GM23248 (cell line): Measurements from ENCODE around the gene CFHR5. TPM values are rescaled to one million over a fixed set of nuclear protein-coding genes. Genes with fewer than 3 reads are reported as not detected.
"Not testable (repeated sequence)": the region's sequence is repeated elsewhere in the genome, so short reads cannot be mapped to it uniquely, and the experiment has no call there.

Experiments
- DNase-seq: peaks from one replicate; pipeline ENCODE4 v3.0.0-alpha.2; 2015
- H2AFZ ChIP-seq: fragments of 200-600 bp; sonication (generic); 2 replicates; pipeline ENCODE4 v1.6.1; 2016; ENCODE audit warnings: antibody characterized with exemption
- H3F3A ChIP-seq: fragments of 200-600 bp; sonication (generic); 2 replicates; pipeline ENCODE4 v1.6.1; 2016; ENCODE audit warnings: mild to moderate bottlenecking, antibody characterized with exemption, mixed run types; ENCODE audit not compliant: insufficient read depth
- H3K27ac ChIP-seq: fragments of 200-600 bp; sonication (generic); 2 replicates; pipeline ENCODE4 v1.5.1; 2016; ENCODE audit warnings: mild to moderate bottlenecking
- H3K27me3 ChIP-seq: fragments of 200-600 bp; sonication (generic); replicated peaks from 2 replicates; pipeline ENCODE4 v1.6.1; 2016; ENCODE audit warnings: mild to moderate bottlenecking; ENCODE audit not compliant: insufficient read depth
- H3K36me3 ChIP-seq: fragments of 200-600 bp; sonication (generic); 2 replicates; pipeline ENCODE4 v1.6.1; 2016; ENCODE audit warnings: low read depth, mild to moderate bottlenecking
- H3K4me1 ChIP-seq: fragments of 200-600 bp; sonication (generic); 2 replicates; pipeline ENCODE4 v1.6.1; 2016; ENCODE audit warnings: mild to moderate bottlenecking; ENCODE audit not compliant: insufficient read depth
- H3K4me2 ChIP-seq: fragments of 200-600 bp; sonication (generic); one replicate; pipeline ENCODE4 v1.6.1; 2016; ENCODE audit warnings: mild to moderate bottlenecking; ENCODE audit not compliant: unreplicated experiment
- H3K4me3 ChIP-seq: fragments of 200-600 bp; sonication (generic); 2 replicates; pipeline ENCODE4 v1.5.1; 2016; ENCODE audit warnings: mild to moderate bottlenecking
- H3K79me2 ChIP-seq: fragments of 200-600 bp; sonication (generic); 2 replicates; pipeline ENCODE4 v1.6.1; 2016; ENCODE audit warnings: mild to moderate bottlenecking; ENCODE audit not compliant: insufficient read depth
- H3K9ac ChIP-seq: fragments of 200-600 bp; sonication (generic); 2 replicates; pipeline ENCODE4 v1.6.1; 2016; ENCODE audit warnings: mild to moderate bottlenecking
- H3K9me2 ChIP-seq: fragments of 200-600 bp; sonication (generic); 2 replicates; pipeline ENCODE4 v1.6.1; 2016; ENCODE audit warnings: mixed run types, mild to moderate bottlenecking, moderate library complexity; ENCODE audit not compliant: insufficient read depth
- H3K9me3 ChIP-seq: fragments of 200-600 bp; sonication (generic); one replicate; pipeline ENCODE4 v1.6.1; 2017; ENCODE audit warnings: low read depth
- H4K20me1 ChIP-seq: fragments of 200-600 bp; sonication (generic); 2 replicates; pipeline ENCODE4 v1.6.0; 2016; ENCODE audit not compliant: insufficient read depth
- EZH2 ChIP-seq: fragments of 200-600 bp; sonication (generic); IDR thresholded peaks from 2 replicates; pipeline ENCODE4 v1.6.1; 2018; ENCODE audit warnings: antibody characterized with exemption, mild to moderate bottlenecking; ENCODE audit not compliant: insufficient read depth, poor library complexity, severe bottlenecking
- EZH2phosphoT487 ChIP-seq: fragments of 200-600 bp; sonication (generic); IDR thresholded peaks from 2 replicates; pipeline ENCODE4 v1.6.1; 2018; ENCODE audit warnings: antibody characterized with exemption, moderate library complexity, mild to moderate bottlenecking, low read depth; ENCODE audit not compliant: insufficient read depth
- WGBS, 2 experiments: methylation state at CpG; one replicate each; pipeline ENCODE4 v1.1.6; 2015 to 2017; ENCODE audit warnings: low lambda C conversion rate in 2 of 2, low coverage in 1 of 2; ENCODE audit errors: missing lambda C conversion rate in 2 of 2; 5-methylcytosine and 5-hydroxymethylcytosine counted together
- in situ Hi-C: fragments of 300-500 bp; cut with MboI; formaldehyde crosslinking; loops from 2 replicates; pipeline ENCODE4 v1.15.0; 2020
- polyA plus RNA-seq: library from polyadenylated mRNA; unstranded; fragments of >200 nt; fragmentation: Nextera tagmentation; extraction: Ambion mirVana; gene quantifications from 2 replicates; pipeline ENCODE4 v1.2.1, GENCODE V29; 2016
- total RNA-seq: library from RNA; depleted of rRNA; stranded (reverse); fragments of >200 nt; shearing (Covaris generic); gene quantifications from 2 replicates; pipeline ENCODE4 v1.2.3, GENCODE V29; 2014

CFHR5 gene
- total and polyA plus RNA-seq, 2 experiments from 2014 or later: not detected

DNA sequence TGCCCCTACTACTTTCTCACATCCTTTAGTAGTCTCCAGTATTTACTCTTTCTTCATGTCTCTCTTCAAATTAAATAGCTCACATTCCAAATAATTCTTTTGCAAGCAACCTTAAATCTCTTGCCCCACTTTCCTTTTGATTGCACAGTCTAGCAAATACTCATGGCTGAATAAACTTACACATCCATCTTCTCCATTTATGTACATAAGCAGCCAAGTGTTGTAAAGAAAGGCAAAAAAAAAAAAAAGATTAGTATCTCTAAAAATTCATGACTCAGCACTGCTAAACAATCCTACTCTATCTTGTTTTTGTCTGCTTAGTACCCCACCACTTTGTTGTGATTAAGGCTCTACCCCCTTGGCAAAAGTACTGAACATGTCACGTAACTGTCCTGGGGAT lies 47.1 kb downstream of the CFHR5 start:
- Histone ChIP-seq H3K27me3 (no peaks in the 10 kb centered on the region), H3K9me2 (no peaks in the 10 kb centered on the region), H3K4me1 (no peaks in the 10 kb centered on the region; the same call in 1 of the 2 replicates), H3K27ac (no peak overlapping the region), H4K20me1 (no peaks in the 10 kb centered on the region), H3K9me3 (no peaks in the 10 kb centered on the region), H3F3A (0 out of 2 replicates have a peak, but pooled peaks cover 3% of the 10 kb centered on the region), H3K4me2 (no peak overlapping the region), H3K36me3 (no peaks in the 10 kb centered on the region), H3K79me2 (no peaks in the 10 kb centered on the region), H3K4me3 (no peak overlapping the region), H2AFZ (no peak overlapping the region), H3K9ac (no peak overlapping the region)
- 0% methylated on average over 1 of the region's 1 CpG for WGBS, 2 experiments
- TF ChIP-seq EZH2 (no peak), EZH2phosphoT487 (no peak)
- peak; percentile 17 for DNase-seq
- in situ Hi-C loops: no loop called here

DNA sequence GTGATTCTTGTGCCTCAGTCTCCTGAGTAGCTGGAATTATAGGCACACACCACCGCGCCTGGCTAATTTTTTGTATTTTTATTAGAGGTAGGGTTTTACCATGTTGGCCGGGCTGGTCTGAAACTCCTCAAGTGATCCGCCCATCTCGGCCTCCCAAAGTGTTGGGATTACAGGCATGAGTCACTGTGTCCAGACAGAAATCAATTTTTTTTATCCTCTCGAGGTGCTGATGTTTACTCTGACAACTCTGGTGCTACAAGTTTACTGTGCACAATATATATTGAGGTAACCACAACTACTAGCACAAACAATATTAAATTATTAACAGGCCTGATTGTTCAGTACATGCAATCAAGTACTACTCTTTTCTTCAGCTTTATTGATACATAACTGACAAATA lies 50.0 kb downstream of the CFHR5 start:
- DNase-seq: no peak
- Histone ChIP-seq H4K20me1 (no peaks in the 10 kb centered on the region), H3K9me2 (no peaks in the 10 kb centered on the region), H3K9ac (no peak overlapping the region), H3K4me2 (no peak overlapping the region), H3K27me3 (no peaks in the 10 kb centered on the region), H3F3A (peaks cover 15% of the 10 kb centered on the region), H3K9me3 (no peaks in the 10 kb centered on the region), H3K36me3 (no peaks in the 10 kb centered on the region), H3K79me2 (no peaks in the 10 kb centered on the region), H3K27ac (no peak overlapping the region), H2AFZ (no peak overlapping the region), H3K4me3 (no peak overlapping the region), H3K4me1 (peaks cover 12% of the 10 kb centered on the region)
- TF ChIP-seq EZH2 (no peak), EZH2phosphoT487 (no peak)
- 70 to 74% methylated on average over 6 of the region's 6 CpGs for WGBS, 2 experiments
- in situ Hi-C loops: no loop called here

DNA sequence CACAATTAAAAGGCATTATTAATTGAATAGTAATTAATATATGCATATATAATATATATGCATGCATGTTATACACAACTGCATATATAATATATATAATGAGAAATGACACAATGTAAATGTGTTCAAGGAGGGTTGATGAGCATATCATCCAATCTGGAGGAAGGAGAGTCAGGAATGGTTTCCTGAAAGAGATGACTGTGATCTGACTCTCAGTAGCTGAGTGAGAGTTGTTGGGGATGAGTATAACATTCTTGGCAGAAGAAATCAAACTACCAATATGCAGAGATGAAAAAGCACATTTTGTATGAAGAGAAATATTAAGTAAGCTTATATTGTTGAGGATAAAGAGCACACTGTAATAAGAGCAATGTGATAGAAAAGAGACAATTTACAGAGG lies 52.4 kb downstream of the CFHR5 start:
- Histone ChIP-seq H3K4me2 (peak overlapping the region; percentile 51), H3K4me3 (peak overlapping the region; percentile 47), H3K27ac (peak overlapping the region; percentile 54), H3K9ac (no peak overlapping the region), H3K36me3 (no peaks in the 10 kb centered on the region), H3K4me1 (peaks cover 20% of the 10 kb centered on the region), H3F3A (peaks cover 19% of the 10 kb centered on the region), H3K9me3 (no peaks in the 10 kb centered on the region), H3K9me2 (no peaks in the 10 kb centered on the region), H4K20me1 (no peaks in the 10 kb centered on the region), H3K27me3 (no peaks in the 10 kb centered on the region), H2AFZ (peak overlapping the region; percentile 64), H3K79me2 (no peaks in the 10 kb centered on the region)
- in situ Hi-C loops: no loop called here
- peak; percentile 74 for DNase-seq
- no peak for TF ChIP-seq EZH2
- TF ChIP-seq EZH2phosphoT487: no peak

DNA sequence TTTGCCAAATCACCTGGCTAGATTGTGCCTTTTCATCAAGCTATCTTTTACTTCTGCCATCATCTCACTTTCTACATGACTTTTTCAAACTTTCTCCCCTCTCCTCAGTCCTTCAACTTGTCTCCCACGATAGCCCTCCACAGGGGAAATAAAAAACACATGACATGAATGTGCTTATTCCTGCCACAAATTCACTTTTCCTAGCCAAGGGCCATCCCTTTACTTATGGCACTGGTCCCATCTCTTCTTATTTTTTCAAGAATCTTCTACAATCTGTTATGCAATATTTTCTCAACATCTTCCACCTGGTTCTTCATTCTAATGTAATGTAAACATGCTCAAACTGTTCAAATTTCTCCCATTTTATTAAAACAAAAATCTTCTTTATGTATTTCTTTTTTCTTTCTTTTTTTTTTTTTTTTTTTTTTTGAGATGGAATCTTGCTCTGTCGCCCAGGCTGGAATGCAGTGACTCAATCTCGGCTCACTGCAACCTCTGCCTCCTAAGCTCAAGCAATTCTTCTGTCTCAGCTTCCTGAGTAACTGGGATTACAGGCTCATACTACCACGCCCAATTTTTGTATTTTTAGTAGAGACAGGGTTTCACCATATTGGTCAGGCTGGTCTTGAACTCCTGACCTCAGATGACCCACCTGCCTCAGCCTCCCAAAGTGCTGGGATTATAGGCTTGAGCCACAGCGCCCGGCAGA lies 57.4 kb downstream of the CFHR5 start:
- H3K79me2 ChIP-seq, in situ Hi-C loops, H3K36me3 ChIP-seq, H4K20me1 ChIP-seq, H3K9me3 ChIP-seq, H3K27me3 ChIP-seq, H3K9me2 ChIP-seq: not testable (repeated sequence)
- Histone ChIP-seq H3K27ac (peak overlapping the region; percentile 67), H3K9ac (peak overlapping the region; percentile 11), H3K4me1 (peaks cover 29% of the 10 kb centered on the region), H3K4me3 (peak overlapping the region; percentile 33; the same call in 1 of the 2 replicates), H3K4me2 (peak overlapping the region; percentile 72), H3F3A (peaks cover 22% of the 10 kb centered on the region), H2AFZ (peak overlapping the region; percentile 78)
- DNase-seq: peak; percentile 87
- 31 to 32% methylated on average over 6 of the region's 6 CpGs for WGBS, 2 experiments

DNA sequence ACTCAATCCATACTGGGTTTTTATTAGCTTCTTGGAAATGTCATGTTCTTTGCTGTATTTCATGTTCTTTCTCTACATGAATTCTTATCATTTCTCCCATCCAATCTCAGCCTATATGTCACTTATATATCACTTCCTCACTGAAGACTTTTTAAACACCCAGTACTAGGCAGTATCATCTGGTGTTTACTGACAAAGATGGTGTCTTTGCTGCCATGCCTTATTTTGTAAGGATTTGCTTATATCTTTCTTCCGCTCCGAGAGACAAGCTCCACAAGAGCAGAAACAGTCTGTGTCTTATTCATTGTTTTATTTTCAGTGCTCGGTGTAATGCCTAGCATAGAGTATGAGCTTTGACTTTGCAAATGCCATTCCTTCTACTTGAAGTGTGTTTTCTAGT lies 59.5 kb downstream of the CFHR5 start:
- Histone ChIP-seq H3K27me3 (no peaks in the 10 kb centered on the region), H3K4me1 (peaks cover 19% of the 10 kb centered on the region), H3K27ac (no peak overlapping the region), H3K4me2 (no peak overlapping the region), H3K79me2 (no peaks in the 10 kb centered on the region), H3K36me3 (no peaks in the 10 kb centered on the region), H2AFZ (0 out of 2 replicates have a peak overlapping the region, but pooled peaks have one; percentile 0), H4K20me1 (no peaks in the 10 kb centered on the region), H3K9ac (no peak overlapping the region), H3K9me2 (no peaks in the 10 kb centered on the region; the same call in 1 of the 2 replicates), H3F3A (peaks cover 11% of the 10 kb centered on the region), H3K4me3 (no peak overlapping the region), H3K9me3 (no peaks in the 10 kb centered on the region)
- TF ChIP-seq EZH2phosphoT487 (no peak), EZH2 (no peak)
- no peak for DNase-seq
- in situ Hi-C loops: no loop called here
- WGBS, 2 experiments: 94 to 95% methylated on average over 3 of the region's 3 CpGs
